Upper lobe of left lung (tissue), 6 donors: ENCODE data around the gene SLC13A3. TPM values are rescaled to one million over a fixed set of nuclear protein-coding genes. Genes with fewer than 3 reads are reported as not detected.

ENCODE experiments used
- ATAC-seq, 2 donors: fragments of 200-7000 bp; cut with Tn5 transposase; one replicate each; pipeline ENCODE4 v1.9.1; 2022; ENCODE audit warnings: mild to moderate bottlenecking in 2 of 2, moderate library complexity in 2 of 2; ENCODE audit not compliant: low FRiP score in 2 of 2
- DNase-seq, 2 donors: peaks; one replicate each; pipeline ENCODE4 v3.0.0-alpha.2; 2019 to 2020
- H3K27ac ChIP-seq, 4 donors: fragments of 200-600 bp; sonication (generic); one replicate each; pipeline ENCODE4 v1.5.1; 2016 to 2019
- H3K27me3 ChIP-seq, 4 donors: fragments of 200-600 bp; sonication (generic); one replicate each; pipeline ENCODE4 v1.5.1; 2017 to 2019
- H3K36me3 ChIP-seq, 4 donors: fragments of 200-600 bp; sonication (generic); one replicate each; pipeline ENCODE4 v1.5.1; 2016 to 2019
- H3K4me1 ChIP-seq, 4 donors: fragments of 200-600 bp; sonication (generic); one replicate each; pipeline ENCODE4 v1.5.1; 2018 to 2019
- H3K4me3 ChIP-seq, 4 donors: fragments of 200-600 bp; sonication (generic); one replicate each; pipeline ENCODE4 v1.5.1; 2017 to 2019; ENCODE audit warnings: mild to moderate bottlenecking in 2 of 4, moderate library complexity in 1 of 4
- H3K9me3 ChIP-seq, 4 donors: fragments of 200-600 bp; sonication (generic); one replicate each; pipeline ENCODE4 v1.5.1; 2018 to 2019
- EP300 ChIP-seq, 4 donors: sonication (generic); formaldehyde crosslinking; IDR thresholded peaks; one replicate each; pipeline ENCODE4 v1.5.1; 2017; ENCODE audit warnings: antibody characterized with exemption in 4 of 4, control low read depth in 2 of 4
- POLR2A ChIP-seq, 4 donors: fragments of 450-650 bp; IDR thresholded peaks; one replicate each; pipeline ENCODE4 v1.5.1; 2016 to 2017; ENCODE audit warnings: antibody characterized with exemption in 4 of 4, mild to moderate bottlenecking in 2 of 4
- POLR2AphosphoS5 ChIP-seq, 2 donors: sonication (generic); formaldehyde crosslinking; IDR thresholded peaks; one replicate each; pipeline ENCODE4 v1.5.1; 2017; ENCODE audit warnings: antibody characterized with exemption in 2 of 2
- WGBS, 2 donors: methylation state at CpG; one replicate each; pipeline ENCODE4 v1.1.5; 2017 to 2018; 5-methylcytosine and 5-hydroxymethylcytosine counted together
- total RNA-seq, 6 donors: library from RNA; depleted of rRNA in 4 of 6; stranded (reverse); fragments of >200 nt in 4 of 6; gene quantifications; one replicate each; pipeline versions ENCODE4 v1.1.0 to v1.2.1, GENCODE V29; 2016 to 2021
- TF ChIP-seq, protein P1 (sequence below), 6 experiments: fragments of 450-650 bp in 4 of 6; fragments of 200-600 bp in 2 of 6; sonication (generic) in 2 of 6; IDR thresholded peaks; one replicate each; pipeline ENCODE4 v1.5.1; 2016 to 2019; ENCODE audit warnings: antibody characterized with exemption in 6 of 6
- donor health status: DM: no; HTN: no; CAD: no; lungs with moderate emphysema.
- donor health status: DM: no; HTN: yes; CAD: no; lungs with severe emphysema.

Gene SLC13A3
- total RNA-seq, 6 donors from 2014 or later: 0.88 to 11.5 (median 1.3) TPM

DNA sequence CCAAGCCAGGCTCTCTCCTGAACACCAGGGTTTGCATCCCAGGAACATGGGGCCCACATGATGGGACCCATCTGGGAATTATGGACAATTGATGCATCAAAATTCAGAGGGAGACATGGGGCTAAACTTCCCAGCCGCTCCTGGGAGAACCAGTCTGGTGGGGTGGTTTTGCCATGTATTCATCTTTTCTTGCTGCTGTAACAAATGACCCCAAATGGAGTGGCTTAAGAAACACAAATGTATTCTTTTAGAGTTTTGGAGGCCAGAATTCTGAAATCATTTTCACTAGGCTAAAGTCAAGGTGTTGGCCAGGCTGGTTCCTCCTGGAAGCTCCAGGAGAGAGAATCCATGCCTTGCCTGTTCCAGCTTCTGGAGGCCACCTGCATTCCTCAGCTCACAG is 6.5 kb downstream of the SLC13A3 start:
- ATAC-seq (no peak), DNase-seq (no peak)
- no peak overlapping the region for H3K4me3 ChIP-seq
- WGBS, 2 donors: 83 to 89% methylated on average over 1 of the region's 1 CpG
- H3K27ac ChIP-seq: no peak overlapping the region
- H3K36me3 ChIP-seq: no peaks in the 10 kb centered on the region
- no peaks in the 10 kb centered on the region for H3K9me3 ChIP-seq
- no peak for TF ChIP-seq POLR2A (IDR thresholded peaks at IDR 0.05)
- TF ChIP-seq, protein P1, sequence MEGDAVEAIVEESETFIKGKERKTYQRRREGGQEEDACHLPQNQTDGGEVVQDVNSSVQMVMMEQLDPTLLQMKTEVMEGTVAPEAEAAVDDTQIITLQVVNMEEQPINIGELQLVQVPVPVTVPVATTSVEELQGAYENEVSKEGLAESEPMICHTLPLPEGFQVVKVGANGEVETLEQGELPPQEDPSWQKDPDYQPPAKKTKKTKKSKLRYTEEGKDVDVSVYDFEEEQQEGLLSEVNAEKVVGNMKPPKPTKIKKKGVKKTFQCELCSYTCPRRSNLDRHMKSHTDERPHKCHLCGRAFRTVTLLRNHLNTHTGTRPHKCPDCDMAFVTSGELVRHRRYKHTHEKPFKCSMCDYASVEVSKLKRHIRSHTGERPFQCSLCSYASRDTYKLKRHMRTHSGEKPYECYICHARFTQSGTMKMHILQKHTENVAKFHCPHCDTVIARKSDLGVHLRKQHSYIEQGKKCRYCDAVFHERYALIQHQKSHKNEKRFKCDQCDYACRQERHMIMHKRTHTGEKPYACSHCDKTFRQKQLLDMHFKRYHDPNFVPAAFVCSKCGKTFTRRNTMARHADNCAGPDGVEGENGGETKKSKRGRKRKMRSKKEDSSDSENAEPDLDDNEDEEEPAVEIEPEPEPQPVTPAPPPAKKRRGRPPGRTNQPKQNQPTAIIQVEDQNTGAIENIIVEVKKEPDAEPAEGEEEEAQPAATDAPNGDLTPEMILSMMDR (IDR thresholded peaks at IDR 0.05): no peak
- no peak for TF ChIP-seq EP300 (IDR thresholded peaks at IDR 0.05)
- no peak for TF ChIP-seq POLR2AphosphoS5 (IDR thresholded peaks at IDR 0.05)
- H3K27me3 ChIP-seq: no peaks in the 10 kb centered on the region
- no peaks in the 10 kb centered on the region for H3K4me1 ChIP-seq

DNA sequence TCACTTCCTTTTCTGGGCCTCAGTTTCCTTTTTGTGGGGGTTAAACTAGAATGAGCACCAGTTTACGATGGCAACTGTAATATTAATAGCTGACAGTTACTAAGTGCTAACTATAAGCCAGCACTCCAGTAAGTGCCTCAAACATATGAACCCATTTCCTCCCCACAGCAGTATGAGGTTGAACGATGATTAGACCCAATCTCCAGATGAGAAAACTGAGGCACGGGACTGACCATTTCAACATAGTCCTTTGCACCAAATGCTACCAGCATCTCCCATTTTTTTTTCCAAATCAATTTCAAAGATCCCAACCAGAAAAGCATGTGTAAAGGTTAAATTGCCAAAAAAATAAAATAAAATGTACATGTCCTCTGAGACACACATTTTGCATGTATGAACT is 7.1 kb downstream of the SLC13A3 start:
- WGBS, 2 donors: 92 to 96% methylated on average over 3 of the region's 3 CpGs
- no peaks in the 10 kb centered on the region for H3K4me1 ChIP-seq
- H3K9me3 ChIP-seq: no peaks in the 10 kb centered on the region
- no peak overlapping the region for H3K27ac ChIP-seq
- ATAC-seq: no peak
- H3K4me3 ChIP-seq: no peak overlapping the region
- no peaks in the 10 kb centered on the region for H3K36me3 ChIP-seq
- DNase-seq: no peak
- TF ChIP-seq, protein P1 (IDR thresholded peaks at IDR 0.05): no peak
- TF ChIP-seq POLR2A (IDR thresholded peaks at IDR 0.05) (no peak), EP300 (IDR thresholded peaks at IDR 0.05) (no peak), POLR2AphosphoS5 (IDR thresholded peaks at IDR 0.05) (no peak)
- no peaks in the 10 kb centered on the region for H3K27me3 ChIP-seq

DNA sequence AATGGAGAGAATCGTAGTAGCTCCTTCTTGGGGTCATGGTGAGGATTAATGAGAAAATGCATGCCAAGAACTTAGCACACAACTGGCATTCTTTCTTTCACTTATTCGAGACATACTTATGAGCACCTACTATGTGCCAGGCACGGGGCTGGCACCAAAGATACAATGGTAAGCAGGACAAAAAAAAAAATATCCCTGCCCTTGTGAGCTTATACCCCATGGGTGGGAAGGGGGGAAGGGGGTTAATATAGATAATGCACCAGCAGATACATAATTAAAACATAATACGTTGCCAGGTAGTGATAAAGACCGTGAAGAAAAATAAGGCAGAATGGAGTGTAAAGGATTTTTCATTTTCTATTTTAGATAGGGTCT is 8.3 kb downstream of the SLC13A3 start:
- TF ChIP-seq EP300 (IDR thresholded peaks at IDR 0.05) (no peak), POLR2A (IDR thresholded peaks at IDR 0.05) (no peak), POLR2AphosphoS5 (IDR thresholded peaks at IDR 0.05) (no peak)
- TF ChIP-seq, protein P1 (IDR thresholded peaks at IDR 0.05): no peak
- H3K4me1 ChIP-seq: no peaks in the 10 kb centered on the region
- no peaks in the 10 kb centered on the region for H3K27me3 ChIP-seq
- H3K36me3 ChIP-seq: no peaks in the 10 kb centered on the region
- DNase-seq (no peak), ATAC-seq (no peak)
- H3K4me3 ChIP-seq: no peak overlapping the region
- no peaks in the 10 kb centered on the region for H3K9me3 ChIP-seq
- 75 to 79% methylated on average over 5 of the region's 5 CpGs for WGBS, 2 donors
- no peak overlapping the region for H3K27ac ChIP-seq

DNA sequence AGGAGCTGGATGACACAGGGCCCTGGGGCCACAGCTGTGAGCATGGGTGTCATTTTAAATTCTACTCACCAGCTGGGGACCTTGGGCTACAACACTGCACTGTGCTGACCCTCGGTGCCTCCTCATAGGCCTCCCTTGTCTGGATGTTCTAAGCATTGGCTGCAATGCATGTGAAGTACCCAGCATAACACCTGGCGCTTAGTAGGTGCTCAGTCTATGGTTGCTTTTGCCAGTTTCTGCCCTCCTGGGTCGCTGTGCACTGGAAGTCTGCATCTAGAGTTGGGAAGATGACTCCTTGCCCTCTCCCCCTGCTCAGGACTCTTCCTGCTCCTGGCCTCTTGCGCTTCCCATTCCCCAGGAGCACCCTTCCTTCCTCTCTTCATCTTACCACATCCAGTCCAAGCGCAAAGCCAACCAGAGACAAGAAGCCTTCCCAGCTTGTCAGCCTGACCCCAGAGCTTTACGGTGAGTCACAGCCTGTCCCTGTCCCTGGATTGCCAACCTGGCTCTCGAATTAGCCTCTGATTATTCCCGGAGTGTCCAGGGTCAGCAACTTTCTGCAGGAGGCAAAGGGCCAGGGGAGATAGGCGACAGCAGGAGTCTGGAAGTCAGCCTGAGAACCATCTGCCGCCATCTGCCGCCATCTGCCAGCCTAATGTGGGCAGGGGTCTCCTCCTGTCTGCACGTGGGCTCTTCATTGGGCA is 8.8 kb downstream of the SLC13A3 start:
- Histone ChIP-seq H3K4me1 (no peaks in the 10 kb centered on the region), H3K36me3 (no peaks in the 10 kb centered on the region), H3K27me3 (no peaks in the 10 kb centered on the region), H3K27ac (no peak overlapping the region), H3K4me3 (no peak overlapping the region), H3K9me3 (no peaks in the 10 kb centered on the region)
- TF ChIP-seq POLR2A (IDR thresholded peaks at IDR 0.05) (no peak), EP300 (IDR thresholded peaks at IDR 0.05) (no peak), POLR2AphosphoS5 (IDR thresholded peaks at IDR 0.05) (no peak)
- TF ChIP-seq, protein P1 (IDR thresholded peaks at IDR 0.05): no peak
- 82 to 84% methylated on average over 11 to 12 of the region's 12 CpGs for WGBS, 2 donors
- no peak for DNase-seq
- no peak for ATAC-seq

DNA sequence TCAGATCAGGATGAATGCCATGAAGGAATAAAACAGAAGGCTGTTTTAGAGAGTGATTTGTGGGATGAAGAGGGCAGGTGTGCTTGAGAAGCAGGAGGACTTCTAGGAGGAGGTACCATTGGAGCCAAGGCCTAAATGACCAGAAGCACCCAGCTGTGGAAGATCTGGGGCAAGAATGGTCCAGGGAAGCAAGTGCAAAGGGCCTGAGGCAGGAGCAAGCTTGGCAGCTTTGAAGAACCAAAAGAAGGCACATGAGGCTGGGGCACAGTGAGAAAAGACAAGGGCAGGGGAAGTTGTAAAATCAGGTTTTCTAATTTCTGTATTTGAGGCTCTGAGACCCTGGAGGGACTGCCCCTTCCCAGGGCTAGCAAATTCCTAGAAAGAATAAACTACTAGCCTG is 9.8 kb downstream of the SLC13A3 start:
- no peaks in the 10 kb centered on the region for H3K36me3 ChIP-seq
- no peak for ATAC-seq
- TF ChIP-seq EP300 (IDR thresholded peaks at IDR 0.05): no peak
- TF ChIP-seq, protein P1 (IDR thresholded peaks at IDR 0.05): no peak
- no peak for TF ChIP-seq POLR2AphosphoS5 (IDR thresholded peaks at IDR 0.05)
- no peak for TF ChIP-seq POLR2A (IDR thresholded peaks at IDR 0.05)
- no peaks in the 10 kb centered on the region for H3K27me3 ChIP-seq
- H3K27ac ChIP-seq: no peak overlapping the region
- no peak overlapping the region for H3K4me3 ChIP-seq
- DNase-seq: no peak
- H3K9me3 ChIP-seq: no peaks in the 10 kb centered on the region
- no peaks in the 10 kb centered on the region for H3K4me1 ChIP-seq
